ENCODE results near the gene RELN. TPM values are rescaled to one million over a fixed set of nuclear protein-coding genes. Genes with fewer than 3 reads are reported as not detected.

Gene RELN
- total RNA-seq, 2 donors from 2014 or later = 3.9 to 8.5 TPM

DNA sequence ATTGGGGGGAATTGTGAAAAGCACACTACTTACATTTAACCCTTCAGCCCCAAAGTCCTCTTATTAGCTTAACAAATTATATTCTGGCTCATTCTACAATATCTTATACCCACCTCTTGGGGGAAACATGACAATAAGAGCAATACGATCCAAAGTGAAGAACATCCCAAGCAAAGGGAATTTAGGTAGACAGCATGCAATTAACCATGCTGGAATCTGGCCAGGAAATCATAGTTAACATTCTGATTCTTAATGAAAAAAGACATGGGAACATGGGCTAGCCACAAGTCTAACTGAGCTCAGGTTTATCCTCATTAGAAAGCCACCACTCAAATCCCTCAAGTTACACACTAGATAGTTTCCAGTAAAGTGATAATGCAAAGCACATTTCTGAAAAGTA, 301.5 kb downstream of the RELN start:
- DNase-seq = no peak
- Histone ChIP-seq H3K9me3 (ENCODE audit: control insufficient read depth, low read length) (no peaks in the 10 kb centered on the region), H3K9ac (ENCODE audit: extremely low read depth, low read length, poor library complexity, severe bottlenecking) (no peak overlapping the region), H3K4me3 (ENCODE audit: low read length) (no peak overlapping the region), H3K4me1 (ENCODE audit: control insufficient read depth, insufficient read depth, low read length) (no peaks in the 10 kb centered on the region), H3K36me3 (ENCODE audit: control insufficient read depth, insufficient read depth, low read length) (no peaks in the 10 kb centered on the region), H3K27ac (ENCODE audit: low read depth, low read length) (no peak overlapping the region), H3K27me3 (ENCODE audit: control insufficient read depth, insufficient read depth, low read length, poor library complexity, severe bottlenecking) (no peaks in the 10 kb centered on the region)
- H3K27ac Mint-ChIP-seq = no peak overlapping the region
- TF ChIP-seq, protein P1, sequence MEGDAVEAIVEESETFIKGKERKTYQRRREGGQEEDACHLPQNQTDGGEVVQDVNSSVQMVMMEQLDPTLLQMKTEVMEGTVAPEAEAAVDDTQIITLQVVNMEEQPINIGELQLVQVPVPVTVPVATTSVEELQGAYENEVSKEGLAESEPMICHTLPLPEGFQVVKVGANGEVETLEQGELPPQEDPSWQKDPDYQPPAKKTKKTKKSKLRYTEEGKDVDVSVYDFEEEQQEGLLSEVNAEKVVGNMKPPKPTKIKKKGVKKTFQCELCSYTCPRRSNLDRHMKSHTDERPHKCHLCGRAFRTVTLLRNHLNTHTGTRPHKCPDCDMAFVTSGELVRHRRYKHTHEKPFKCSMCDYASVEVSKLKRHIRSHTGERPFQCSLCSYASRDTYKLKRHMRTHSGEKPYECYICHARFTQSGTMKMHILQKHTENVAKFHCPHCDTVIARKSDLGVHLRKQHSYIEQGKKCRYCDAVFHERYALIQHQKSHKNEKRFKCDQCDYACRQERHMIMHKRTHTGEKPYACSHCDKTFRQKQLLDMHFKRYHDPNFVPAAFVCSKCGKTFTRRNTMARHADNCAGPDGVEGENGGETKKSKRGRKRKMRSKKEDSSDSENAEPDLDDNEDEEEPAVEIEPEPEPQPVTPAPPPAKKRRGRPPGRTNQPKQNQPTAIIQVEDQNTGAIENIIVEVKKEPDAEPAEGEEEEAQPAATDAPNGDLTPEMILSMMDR (conservative IDR thresholded peaks at IDR 0.05) = no peak
- H3K4me1 Mint-ChIP-seq = peaks cover 3% of the 10 kb centered on the region
- WGBS, 2 experiments (ENCODE audit: insufficient coverage in 1 of 2, insufficient read length in 1 of 2) = 92 to 100% methylated on average over 1 of the region's 1 CpG
- H3K9me3 Mint-ChIP-seq = no peaks in the 10 kb centered on the region
- H3K27me3 Mint-ChIP-seq (ENCODE audit: insufficient read depth) = no peaks in the 10 kb centered on the region
- H3K36me3 Mint-ChIP-seq (ENCODE audit: low read depth) = no peaks in the 10 kb centered on the region
- no peak overlapping the region for H3K4me3 Mint-ChIP-seq

DNA sequence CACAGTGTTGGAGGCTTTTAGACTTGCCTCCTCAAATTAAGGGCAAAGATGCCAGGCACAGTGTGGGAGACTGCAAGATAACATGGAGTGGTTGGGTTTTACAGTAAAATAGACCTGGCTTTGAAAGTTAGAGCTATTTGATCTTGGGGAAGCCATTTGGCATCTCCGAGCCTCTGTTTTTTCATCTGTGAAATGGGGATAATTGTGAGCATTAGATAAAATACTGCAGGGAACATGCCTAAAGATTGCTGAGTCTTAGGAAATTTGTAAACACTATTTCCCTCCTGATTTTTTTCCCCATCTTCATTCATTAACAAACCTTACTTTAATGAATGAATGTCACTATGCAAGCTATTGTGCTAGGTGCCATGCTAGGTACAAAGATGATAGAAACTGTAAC, 302.2 kb downstream of the RELN start:
- Histone ChIP-seq H3K4me3 (ENCODE audit: low read length) (no peak overlapping the region), H3K4me1 (ENCODE audit: control insufficient read depth, insufficient read depth, low read length) (no peaks in the 10 kb centered on the region), H3K27me3 (ENCODE audit: control insufficient read depth, insufficient read depth, low read length, poor library complexity, severe bottlenecking) (no peaks in the 10 kb centered on the region), H3K27ac (ENCODE audit: low read depth, low read length) (no peak overlapping the region), H3K36me3 (ENCODE audit: control insufficient read depth, insufficient read depth, low read length) (no peaks in the 10 kb centered on the region), H3K9ac (ENCODE audit: extremely low read depth, low read length, poor library complexity, severe bottlenecking) (no peak overlapping the region), H3K9me3 (ENCODE audit: control insufficient read depth, low read length) (no peaks in the 10 kb centered on the region)
- DNase-seq = no peak
- no peaks in the 10 kb centered on the region for H3K27me3 Mint-ChIP-seq (ENCODE audit: insufficient read depth)
- no peaks in the 10 kb centered on the region for H3K4me1 Mint-ChIP-seq
- 86 to 100% methylated on average over 1 of the region's 1 CpG for WGBS, 2 experiments (ENCODE audit: insufficient coverage in 1 of 2, insufficient read length in 1 of 2)
- H3K4me3 Mint-ChIP-seq = no peak overlapping the region
- no peak overlapping the region for H3K27ac Mint-ChIP-seq
- no peaks in the 10 kb centered on the region for H3K9me3 Mint-ChIP-seq
- TF ChIP-seq, protein P1 (conservative IDR thresholded peaks at IDR 0.05) = no peak
- H3K36me3 Mint-ChIP-seq (ENCODE audit: low read depth) = no peaks in the 10 kb centered on the region

DNA sequence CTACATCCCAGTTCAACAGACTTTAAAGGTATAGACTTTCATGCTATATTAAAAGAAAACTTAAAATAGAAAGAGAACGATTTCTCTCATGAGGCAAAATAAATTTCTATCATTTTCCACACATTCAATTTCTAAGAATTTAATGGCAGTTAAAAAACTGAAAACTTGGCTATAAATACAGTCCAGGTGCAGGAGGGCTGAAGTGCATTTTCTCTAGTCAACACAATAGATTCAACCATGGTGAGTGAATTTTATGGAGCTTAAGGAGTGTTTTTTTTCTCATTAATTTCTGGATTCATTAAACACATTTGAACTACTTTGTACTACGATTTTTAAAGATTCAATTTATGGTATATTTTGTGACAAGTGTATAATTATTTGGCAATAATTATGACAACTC, 302.7 kb downstream of the RELN start:
- Mint-ChIP-seq H3K27ac (no peak overlapping the region), H3K27me3 (ENCODE audit: insufficient read depth) (no peaks in the 10 kb centered on the region), H3K4me3 (no peak overlapping the region), H3K4me1 (no peaks in the 10 kb centered on the region), H3K36me3 (ENCODE audit: low read depth) (no peaks in the 10 kb centered on the region), H3K9me3 (no peaks in the 10 kb centered on the region)
- Histone ChIP-seq H3K9ac (ENCODE audit: extremely low read depth, low read length, poor library complexity, severe bottlenecking) (no peak overlapping the region), H3K4me1 (ENCODE audit: control insufficient read depth, insufficient read depth, low read length) (no peaks in the 10 kb centered on the region), H3K9me3 (ENCODE audit: control insufficient read depth, low read length) (no peaks in the 10 kb centered on the region), H3K27me3 (ENCODE audit: control insufficient read depth, insufficient read depth, low read length, poor library complexity, severe bottlenecking) (no peaks in the 10 kb centered on the region), H3K4me3 (ENCODE audit: low read length) (no peak overlapping the region), H3K36me3 (ENCODE audit: control insufficient read depth, insufficient read depth, low read length) (no peaks in the 10 kb centered on the region), H3K27ac (ENCODE audit: low read depth, low read length) (no peak overlapping the region)
- DNase-seq = no peak
- 100% methylated on average over 2 of the region's 2 CpGs; no CpG with 5 or more reads in 1 of the 2 experiments for WGBS, 2 experiments (ENCODE audit: insufficient coverage in 1 of 2, insufficient read length in 1 of 2)
- TF ChIP-seq, protein P1 (conservative IDR thresholded peaks at IDR 0.05) = no peak

Measured in endodermal cell (in vitro differentiated cells).